Brain pericyte (primary cell): ENCODE results near the gene CCL17.
"Not testable (repeated sequence)": the region's sequence is repeated elsewhere in the genome, so short reads cannot be mapped to it uniquely, and the experiment has no call there.

Source experiments
- DNase-seq: peaks from one replicate; pipeline ENCODE4 v3.0.0-alpha.2; 2012; ENCODE audit warnings: low read depth, low spot score

CCL17 gene

DNA sequence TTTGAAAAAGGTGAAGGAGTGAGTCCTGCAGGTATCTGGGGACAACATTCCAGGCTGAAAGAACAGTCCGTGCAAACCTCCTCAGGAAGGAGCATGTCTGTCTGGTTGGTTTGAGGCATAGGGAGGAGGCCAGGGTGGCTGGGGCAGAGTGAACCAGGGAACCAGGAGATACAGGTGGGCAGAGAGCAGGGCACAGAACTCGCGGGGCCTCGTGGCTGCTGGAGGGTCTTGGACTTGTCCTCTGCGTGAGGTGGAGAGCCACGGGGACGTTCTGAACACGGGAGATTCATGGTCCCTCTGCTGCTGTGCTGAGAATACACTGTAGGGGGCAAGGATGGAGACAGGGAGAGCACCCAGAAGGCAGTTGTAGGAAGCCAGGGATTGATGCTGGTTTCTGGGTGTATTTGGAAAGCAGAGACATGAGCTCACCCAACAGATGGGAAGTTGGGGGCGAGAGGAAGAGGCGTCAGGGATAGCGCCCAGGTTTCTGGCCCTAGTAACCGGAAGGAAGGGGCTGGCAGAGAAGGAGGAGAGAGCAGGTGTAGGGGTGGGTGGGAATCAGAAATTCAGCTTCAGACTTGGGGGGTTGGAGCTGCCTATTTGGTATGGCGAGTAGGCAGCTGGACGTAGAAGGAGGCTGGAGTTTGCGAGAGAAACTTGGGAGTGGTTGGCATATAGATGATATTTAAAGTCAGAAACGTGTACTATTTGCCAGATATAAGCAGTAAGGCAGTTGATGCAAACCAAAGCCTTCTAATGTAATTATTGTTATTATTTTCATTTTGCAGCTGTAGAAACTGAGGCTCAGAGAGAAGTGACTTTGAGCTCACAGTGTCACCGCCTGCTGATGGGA, at the start of gene CCL17:
Gene CCL17, plus strand, starts transcription at position 803 of the 853 bp plus-strand sequence. CDS start 9,166 bp downstream, outside the sequence.
- no peak for DNase-seq

DNA sequence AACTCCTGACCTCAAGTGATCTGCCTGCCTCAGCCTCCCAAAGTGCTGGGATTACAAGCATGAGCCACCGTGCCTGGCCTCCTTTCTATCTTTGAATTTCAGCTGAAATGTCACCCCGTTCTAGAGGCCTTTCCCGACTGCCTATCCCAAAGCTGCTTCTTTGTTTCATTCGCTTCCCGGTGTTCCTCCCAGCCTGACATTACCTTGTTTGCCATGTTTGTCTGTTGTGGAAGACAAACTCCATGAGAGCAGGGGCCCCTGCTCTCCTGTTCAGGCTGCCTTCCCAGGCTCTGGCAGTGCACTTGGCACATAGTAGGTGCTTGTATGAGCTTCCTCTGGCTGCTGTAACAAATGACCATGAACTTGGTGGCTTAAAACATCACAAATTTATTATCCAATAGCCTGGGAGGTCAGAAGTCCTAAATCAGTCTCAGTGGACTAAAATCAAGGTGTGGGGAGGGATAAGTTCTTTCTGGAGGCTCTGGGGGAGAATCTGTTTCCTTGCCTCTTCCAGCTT, 48.6 kb upstream of the CCL17 start:
- no peak for DNase-seq

DNA sequence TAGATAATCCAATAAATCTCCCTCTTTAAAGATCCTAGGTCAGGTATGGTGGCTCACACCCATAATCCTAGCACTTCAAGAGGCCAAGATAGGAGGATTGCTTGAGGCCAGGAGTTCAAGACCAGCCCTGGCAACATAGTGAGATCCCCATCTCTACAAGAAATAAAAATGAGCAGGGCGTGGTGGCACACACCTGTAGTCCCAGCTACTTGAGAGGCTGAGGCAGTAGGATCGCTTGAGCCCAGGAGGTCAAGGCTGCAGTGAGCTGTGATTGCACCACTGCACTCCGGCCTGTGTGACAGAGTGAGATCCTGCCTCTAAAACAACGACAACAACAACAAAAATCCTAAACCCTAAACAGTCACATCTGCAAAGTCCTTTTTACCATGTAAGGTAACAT, 48.0 kb upstream of the CCL17 start:
- DNase-seq: no peak

DNA sequence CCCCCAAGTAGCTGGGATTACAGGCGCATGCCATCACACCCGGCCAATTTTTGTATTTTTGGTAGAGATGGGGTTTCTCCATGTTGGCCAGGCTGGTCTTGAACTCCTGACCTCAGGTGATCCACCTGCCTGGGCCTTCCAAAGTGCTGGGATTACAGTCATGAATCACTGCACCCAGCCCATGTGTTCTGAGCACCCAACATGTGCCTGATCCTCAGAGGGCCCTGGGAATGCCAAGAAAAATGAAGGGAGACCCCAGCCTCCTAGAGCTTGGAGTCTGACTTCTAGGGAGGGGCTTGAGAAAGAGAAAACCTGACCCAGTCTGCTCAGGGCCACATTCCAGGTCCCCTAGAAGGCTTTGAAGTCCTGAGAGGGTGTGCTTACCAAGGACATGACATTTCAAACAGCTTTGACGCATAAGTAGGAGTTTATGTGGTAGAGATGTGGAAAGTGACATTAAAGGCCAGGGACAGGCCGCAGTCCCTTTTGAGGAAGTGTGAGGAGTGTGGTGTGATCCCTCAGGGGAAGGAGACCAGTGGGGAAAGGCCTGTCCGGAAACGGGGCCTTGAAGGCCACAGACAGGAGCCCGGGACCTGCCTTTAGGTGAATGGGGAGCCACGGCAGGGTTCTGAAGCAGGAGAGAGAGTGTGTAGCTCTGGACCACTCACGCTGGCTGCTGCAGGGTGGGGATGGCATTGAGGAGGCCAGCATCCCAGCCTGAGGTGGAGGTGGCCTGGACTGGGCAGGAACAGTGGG, 47.1 kb upstream of the CCL17 start:
- no peak for DNase-seq

DNA sequence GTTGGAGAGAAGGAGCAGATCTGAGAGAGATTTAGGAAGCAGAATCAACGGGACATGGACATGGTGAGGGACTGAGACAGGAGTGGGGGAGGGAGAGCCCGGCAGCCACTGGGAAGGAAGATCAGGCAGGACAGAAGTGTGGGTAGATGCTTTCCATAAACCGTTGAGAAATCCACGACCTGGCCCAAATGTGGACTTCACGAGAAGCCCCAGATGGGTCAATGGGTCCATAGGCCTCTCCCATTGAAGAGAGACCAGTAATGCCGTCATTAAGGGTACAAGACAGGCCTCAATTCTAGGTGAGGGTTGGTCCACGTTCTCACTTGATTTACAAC, 46.5 kb upstream of the CCL17 start:
- no peak for DNase-seq

DNA sequence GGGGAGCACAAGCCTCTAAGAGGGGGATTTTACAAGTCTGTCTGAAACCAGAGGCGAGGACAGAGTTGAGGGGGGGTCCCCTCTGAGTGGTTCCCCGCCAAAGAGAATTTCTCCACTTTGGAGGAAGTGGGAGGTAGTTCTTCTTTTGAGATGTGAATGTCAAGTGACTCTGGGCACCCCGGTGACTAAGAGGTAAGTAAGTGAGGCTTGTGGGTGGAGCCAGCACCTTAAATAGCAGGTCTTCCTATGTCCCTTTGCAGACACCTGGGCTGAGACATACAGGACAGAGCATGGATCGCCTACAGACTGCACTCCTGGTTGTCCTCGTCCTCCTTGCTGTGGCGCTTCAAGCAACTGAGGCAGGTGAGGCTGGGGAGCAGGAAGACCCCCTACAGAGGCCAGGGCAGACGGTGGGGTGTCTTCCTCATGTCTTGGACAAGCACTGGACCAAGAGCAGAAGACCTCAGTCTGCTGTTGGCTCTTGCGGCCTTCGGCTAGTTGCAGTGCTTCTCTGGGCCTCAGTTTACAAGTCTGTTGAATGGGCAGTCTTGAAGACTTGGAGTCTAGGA, 46.0 kb upstream of the CCL17 start, which contains the start of gene CCL22:
Gene CCL22, plus strand, starts transcription at position 257 of the 569 bp plus-strand sequence. Its CDS starts 34 bp downstream, at position 291.
- no peak for DNase-seq

DNA sequence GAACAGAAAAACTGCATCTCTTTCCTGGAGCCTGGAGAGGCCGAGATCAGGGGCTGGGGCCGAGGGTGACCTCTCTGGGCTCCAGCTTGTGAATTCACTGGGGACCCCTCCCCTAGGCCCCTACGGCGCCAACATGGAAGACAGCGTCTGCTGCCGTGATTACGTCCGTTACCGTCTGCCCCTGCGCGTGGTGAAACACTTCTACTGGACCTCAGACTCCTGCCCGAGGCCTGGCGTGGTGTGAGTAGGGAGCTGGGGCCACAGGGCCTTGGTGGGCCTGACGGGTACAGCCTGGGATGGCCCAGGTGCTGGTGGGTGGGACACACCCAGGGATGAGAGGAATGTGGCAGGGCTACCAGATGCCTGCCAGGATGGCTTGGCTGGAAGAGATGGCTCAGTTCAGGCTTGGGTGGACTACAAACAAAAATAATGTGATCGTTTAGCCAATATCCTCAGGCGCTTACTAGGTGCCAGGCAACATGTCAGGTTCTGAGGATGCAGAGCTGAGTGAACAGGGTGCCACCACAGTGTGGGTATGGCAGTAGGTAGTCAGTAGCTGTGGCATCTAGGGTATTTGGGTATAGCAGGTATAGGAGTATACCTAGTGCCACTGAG, 44.1 kb upstream of the CCL17 start:
- no peak for DNase-seq

DNA sequence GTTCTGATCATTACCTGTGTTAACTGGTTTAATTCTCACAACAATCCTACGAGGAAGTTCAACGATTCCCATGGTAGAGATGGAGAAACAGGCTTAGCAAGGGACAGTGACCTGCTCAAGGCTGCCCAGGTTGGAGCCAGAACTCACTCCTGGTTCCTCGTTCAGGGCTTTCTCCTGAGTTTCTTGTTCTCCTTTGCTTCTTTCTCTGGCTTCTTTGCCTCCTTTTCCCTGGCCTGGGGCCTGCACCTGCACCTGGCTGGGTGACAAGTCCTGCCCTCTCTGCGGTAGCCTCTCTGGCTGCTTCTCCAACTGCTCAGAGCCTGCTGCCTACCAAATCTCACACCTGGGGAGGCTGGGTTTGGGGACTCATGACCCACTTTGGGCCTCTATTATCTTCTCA, 43.2 kb upstream of the CCL17 start:
- DNase-seq: no peak

DNA sequence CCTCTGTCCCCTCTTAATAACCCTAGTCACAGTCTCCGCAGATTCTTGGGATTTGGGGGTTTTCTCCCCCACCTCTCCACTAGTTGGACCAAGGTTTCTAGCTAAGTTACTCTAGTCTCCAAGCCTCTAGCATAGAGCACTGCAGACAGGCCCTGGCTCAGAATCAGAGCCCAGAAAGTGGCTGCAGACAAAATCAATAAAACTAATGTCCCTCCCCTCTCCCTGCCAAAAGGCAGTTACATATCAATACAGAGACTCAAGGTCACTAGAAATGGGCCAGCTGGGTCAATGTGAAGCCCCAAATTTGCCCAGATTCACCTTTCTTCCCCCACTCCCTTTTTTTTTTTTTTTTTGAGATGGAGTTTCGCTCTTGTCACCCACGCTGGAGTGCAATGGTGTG, 40.4 kb upstream of the CCL17 start:
- DNase-seq: no peak

DNA sequence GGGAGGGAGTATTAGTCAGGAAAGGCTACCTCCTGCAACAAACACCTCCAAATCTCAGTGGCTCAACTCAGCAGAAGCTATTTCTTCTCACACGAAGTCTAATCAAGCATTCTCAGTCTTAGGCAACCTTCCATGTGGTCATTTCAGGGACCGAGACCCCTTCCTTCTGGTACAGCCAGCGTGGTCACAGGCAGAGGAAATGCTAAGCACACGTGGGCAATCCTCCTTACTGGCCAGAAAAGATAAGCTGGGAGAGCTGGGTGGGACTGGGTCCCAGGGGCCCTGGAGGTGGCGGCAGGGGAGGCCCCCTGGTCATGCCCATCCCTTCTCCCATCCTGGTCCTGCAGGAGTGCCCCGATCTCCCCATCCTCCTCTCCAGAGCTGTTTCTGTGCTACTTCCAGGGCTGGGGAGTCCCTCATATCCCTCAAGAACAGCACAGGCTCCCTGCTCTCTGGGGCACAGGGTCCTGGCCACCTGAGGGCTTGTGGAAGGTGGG, 38.0 kb upstream of the CCL17 start:
- DNase-seq: no peak

DNA sequence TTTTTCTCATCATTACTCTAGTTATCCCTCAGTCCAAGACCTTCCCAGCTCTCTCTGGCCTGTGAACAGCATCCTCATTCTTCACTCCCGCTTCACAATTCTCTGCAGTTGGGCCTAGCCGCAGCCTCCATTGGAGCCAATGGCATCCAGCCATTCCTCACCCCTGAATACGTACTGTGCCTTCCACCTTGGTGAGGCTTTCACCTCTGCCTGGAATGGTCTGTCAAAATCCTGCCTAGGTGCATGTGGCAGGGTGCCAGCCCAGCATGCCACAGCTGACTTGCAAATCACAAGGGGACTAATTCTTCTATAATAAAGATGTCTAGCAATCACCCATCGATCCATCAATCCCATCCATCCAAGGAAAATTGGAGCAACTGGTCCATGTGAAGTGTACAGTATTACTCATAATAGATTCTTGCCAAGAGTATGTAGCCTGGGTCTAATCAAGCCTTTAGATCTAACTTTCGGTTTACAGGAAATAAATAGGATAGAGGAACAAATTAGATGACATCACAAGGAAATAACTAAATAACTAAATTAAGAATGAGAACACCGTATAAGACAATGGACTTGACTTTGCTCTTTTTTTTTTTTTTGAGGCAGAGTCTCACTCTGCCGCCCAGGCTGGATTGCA, 37.3 kb upstream of the CCL17 start:
- no peak for DNase-seq

DNA sequence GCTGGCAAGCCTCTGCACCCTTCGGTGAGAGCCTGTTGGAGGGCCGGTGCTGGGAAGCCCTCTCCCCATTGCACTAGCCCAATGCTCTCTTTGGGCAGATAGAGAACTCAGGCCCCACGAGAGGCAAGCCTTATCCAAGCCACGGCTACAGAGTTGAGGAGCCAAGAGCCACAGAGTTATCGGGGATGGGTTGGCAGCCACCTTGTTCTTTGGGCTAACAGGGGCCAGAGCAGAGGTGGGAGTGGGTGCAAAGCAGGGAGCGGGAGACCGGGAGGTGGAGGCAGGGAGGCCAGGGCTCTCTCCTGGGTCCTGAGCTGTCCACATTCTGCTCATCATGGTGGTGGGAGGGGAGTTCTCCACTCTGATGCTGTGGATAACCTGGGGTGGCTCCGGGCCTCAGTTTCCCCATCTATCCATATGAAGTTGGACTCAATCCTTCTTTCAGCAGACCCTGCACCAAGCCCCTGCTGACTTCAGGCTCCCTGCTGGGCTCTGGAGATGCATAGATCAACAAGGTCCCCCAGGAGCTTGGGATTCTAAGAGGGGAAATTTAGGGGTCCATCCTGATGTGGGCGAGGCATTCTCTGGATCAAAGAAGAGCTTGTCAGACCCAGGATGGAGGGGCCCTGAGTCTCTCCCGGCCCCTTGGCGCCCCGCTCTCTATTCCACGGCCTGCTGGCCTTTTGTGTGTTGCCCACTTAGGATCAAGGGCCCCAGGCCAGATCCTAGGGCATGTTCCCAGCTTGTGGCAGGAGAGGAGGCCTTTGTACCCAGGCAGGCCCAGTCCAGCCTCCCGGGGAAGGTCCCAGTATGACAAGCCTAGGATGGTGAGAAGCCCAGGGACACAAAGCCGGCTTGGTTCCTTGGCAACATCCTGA, 32.8 kb upstream of the CCL17 start:
- no peak for DNase-seq

DNA sequence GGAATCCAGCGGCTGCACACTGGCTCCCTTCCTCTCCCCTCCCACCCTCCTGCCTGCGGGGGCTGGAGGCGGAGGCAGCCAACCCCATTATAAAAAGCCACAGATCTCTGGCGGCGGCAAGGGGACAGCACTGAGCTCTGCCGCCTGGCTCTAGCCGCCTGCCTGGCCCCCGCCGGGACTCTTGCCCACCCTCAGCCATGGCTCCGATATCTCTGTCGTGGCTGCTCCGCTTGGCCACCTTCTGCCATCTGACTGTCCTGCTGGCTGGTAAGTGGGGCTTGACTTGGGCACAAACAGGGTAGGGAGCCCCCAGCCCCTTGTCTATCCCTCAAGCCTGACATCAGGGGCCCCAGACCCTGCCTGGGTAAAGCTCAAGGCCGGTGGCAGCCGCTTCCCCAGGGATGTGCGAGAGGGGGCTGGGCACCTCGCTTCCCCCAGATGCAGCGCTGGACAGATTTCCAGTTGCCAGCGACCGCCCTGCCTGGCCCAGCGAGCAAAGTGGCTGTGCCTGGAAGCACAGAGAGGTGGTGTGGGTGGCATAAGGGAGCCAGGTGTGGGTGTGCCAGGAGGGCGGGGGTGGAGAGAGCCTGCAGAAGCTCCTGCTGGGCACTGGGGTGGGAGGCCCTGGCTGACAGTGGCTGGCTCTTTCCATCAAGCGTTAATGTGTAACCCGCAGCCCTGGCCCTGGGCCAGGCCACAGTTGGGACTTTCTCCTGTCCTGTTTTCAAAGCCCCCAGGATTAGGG, 32.0 kb upstream of the CCL17 start, which contains the start of gene CX3CL1:
Gene CX3CL1, plus strand, starts transcription at position 119 of the 745 bp plus-strand sequence. Its CDS starts 79 bp downstream, at position 198.
- no peak for DNase-seq

DNA sequence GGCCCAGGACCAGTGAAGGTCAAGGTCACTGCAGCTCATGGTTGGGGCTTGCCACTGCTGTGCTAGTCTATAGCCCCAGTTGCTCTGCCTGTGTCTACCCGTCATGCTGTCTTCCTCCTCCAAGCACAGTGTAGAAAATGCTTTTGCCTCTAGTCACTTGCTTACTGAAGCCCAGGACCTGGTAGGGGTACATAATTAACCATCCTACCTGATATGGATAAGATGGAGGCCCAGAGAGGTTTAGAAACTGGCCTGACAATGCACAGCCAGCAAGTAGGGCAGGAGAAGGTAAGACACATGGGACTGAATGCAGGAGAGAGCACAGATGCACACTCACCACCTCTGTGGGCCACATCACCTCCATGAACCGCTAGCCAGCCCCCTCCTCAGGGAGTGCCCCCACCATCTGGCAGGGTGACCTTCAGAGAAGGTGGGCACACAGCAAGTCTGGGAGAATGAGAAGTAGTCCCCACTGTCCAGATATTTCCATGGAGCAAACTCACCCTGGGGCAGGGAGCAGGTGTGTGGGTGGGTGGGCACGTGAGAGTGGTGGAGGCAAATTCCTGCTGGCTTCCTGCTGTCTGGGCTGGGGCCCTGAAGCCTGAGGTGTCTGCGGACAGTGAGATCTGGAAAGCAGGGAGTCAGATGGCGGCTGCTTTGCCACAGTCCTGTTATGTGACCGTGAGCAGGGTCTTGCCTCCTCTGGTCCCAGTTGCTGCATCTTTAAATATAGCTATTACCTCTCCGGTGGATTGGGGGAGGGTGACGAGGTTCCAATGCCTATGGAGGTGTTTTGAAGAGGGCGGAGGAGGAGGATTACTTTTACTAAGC, 31.2 kb upstream of the CCL17 start:
- no peak for DNase-seq

DNA sequence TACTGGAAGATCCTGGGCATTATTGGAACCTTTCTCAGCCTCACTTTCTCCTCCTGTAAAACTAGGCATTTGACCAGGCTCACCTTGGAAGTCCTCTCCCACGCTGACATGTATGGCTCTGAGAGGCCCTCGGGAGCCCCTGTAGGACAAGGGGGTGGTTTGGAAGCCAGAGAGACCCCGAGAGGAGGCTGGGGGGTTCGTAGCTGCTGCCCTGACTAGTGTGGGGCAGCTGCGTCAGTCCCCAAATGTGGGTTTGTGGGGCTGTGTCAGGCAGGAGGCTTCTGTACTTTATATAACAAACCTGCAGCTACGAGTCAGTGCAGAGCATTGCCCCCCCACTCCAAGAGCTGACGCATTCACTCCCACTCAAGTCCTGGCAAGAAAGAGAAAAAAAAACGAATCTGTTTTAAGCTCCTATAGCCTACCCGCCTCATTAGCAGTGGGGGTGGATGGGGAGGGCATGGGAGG, 30.5 kb upstream of the CCL17 start:
- no peak for DNase-seq

DNA sequence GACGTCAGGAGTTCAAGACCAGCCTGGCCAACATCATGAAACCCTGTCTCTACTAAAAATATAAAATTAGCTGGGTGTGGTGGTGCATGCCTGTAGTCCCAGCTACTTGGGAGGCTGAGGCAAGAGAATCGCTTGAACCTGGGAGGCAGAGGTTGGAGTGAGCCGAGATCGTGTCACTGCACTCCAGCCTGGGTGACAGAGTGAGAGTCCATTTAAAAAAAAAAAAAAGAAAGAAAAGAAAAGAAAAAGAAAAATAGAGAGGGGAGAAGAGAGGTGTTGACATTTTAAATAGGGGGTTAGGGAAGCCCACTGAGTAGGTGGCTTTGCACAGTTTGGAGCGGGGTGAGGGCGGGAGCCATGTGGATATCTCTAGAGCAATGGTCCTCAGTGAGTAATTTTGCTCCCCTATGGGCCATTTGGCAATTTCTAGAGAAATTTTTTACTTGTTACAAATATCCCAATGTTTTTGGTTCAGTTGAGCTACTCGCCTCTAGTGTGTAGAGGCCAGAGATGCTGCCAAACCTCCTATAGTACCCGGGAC, 29.6 kb upstream of the CCL17 start:
- not testable (repeated sequence) for DNase-seq

DNA sequence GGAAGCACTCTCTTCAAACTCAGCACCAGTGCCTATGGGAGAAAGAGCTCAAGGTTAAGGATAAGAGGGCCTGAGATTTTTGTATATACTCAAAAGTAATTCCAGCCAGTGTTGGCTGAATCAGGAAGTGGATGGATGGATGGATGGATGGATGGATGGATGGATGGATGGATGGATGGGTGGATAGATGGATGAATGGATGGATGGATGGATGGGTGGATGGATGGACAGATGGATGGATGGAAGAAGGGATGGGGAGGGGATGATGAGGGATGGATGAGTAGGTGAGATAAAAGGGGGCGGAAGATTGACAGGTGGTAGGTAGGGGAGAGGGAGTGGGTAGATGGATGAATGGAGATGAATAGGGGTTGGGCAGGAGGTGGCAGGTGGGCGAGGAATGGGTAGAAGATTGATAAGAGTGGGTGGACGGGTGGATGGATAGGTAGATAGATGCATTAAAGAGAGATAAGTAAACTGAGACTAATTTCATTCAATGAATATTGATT, 28.2 kb upstream of the CCL17 start:
- no peak for DNase-seq
